Stimulated activated CD4-positive, alpha-beta T cell treated with anti-CD3 and anti-CD28 coated beads, Interleukin-12 subunit alpha, Interleukin-12 subunit beta, amount 100 ng/mL, for 24 hours (primary cell): ENCODE measurements around the gene DNAJA3.

Source experiments
- DNase-seq, 2 experiments: peaks; one replicate each; pipeline ENCODE4 v3.0.0-alpha.2; 2020; ENCODE audit warnings: low read depth in 2 of 2

DNAJA3 gene

DNA sequence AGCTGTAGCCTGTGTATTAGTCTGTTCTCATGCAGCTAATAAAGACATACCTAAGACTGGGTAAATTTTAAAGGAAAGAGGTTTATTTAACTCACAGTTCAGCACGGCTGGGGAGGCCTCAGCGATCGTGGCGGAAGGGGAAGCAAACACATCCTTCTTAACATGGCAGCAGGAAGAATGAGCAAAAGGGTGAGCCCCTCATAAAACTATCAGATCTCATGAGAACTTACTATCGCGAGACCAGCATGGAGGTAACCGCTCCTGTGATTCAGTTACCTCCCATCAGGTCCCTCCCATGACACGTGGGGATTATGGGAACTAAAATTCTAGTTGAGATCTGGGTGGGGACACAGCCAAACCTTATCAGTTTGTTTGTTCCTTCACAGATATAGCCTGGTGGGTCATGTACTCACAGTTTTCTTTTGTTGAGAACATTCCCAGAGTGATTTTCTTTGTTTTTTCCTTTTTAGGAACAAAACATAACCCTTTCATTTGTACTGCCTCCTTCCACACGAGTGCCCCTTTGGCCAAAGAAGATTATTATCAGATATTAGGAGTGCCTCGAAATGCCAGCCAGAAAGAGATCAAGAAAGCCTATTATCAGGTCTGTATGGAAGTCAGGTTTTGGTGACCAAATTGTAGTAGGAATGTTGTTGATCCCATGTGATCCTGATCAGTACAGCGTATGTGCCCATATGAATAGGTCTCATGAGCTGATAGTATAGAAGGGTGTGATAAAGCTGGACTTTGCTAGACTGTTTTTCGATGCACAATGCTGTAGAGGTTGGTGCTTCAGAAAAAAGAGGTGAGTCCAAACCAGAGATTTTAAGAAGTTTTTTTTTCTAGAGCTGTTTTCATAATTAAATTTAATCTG is 8.5 kb downstream of the DNAJA3 start:
- DNase-seq: no peak

DNA sequence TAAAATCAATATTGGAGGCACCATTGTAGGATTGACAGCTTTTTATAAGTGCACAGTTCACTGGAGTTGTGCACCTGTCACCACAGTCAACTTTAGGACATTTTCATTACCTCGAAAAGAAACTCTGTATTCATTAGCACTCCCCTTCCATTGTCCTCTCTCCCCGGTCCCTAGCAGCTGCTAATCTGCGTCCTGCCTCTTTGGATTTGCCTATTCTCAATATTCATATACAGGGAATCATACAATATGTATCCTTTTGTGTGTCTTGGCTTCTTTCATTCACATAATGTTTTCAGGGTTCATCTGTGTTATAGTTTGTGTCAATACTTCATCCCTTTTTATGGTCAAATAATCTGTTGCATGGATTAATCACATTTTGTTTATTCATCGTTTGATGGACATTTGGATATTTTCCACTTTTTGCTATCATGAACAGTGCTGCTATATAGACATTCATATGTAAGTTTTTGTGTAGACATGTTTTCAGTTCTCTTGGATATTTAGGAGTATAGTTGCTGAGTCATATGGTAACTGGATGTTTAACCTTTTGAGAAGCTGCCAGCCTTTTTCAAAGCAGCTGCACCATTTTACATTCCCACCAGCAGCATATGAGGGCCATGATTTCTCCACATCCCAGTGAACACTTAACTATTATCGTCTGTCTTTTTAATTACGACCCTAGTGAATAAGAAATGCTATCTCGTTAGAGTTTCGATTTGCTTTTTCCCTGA is 9.8 kb downstream of the DNAJA3 start:
- no peak for DNase-seq

DNA sequence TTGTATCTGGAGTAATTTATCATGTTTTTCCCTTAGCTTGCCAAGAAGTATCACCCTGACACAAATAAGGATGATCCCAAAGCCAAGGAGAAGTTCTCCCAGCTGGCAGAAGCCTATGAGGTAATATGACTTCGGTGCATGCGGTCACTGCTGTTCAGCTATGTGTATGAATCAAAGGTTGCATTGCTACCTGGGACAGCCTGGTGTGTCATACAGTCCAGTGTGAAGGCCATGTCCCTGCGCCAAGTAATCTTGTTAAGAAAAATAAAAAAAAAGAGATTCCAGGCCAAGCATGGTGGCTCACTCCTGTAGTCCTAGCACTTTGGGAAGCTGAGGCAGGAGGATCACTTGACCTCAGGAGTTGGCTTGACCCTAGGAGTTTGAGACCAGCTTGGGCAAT is 11.7 kb downstream of the DNAJA3 start:
- no peak for DNase-seq

DNA sequence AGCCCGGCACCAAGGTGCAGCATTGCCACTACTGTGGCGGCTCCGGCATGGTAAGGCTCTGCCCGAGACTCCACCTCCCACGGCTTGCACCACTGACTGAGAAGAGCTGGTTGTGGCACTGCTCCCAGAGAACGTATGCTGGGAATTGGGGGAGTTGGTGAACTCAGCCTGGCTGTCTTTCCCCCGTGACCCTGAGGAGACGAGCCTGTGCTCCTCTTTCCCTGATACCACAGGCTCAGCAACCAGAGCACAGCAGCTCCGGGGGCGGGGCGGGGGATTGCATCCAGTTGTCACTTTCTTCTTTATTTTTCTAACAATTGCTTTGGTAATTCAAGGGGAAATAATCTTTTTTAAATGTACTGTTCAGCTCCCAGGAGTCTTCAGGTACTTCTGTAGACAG is 16.7 kb downstream of the DNAJA3 start:
- DNase-seq: no peak

DNA sequence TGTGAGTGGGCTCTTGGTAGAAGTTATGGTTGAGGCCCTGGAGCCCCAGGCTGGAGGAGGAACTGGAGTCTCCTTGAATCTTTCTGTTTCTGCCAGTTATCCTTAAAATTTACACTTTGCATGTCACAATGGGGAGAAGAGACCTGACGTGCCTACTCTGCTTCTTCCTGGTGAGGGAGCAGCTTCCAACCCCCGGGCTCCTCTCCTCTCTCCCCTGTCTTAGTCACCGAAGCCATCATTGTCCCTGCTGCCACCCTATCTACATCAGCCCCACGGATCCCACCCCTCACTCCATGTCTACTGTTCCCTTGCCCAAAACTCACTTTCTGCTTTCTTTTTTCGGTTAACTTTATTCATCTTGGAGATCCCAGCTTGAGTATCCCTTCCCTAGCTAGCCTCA is 17.6 kb downstream of the DNAJA3 start:
- no peak for DNase-seq

DNA sequence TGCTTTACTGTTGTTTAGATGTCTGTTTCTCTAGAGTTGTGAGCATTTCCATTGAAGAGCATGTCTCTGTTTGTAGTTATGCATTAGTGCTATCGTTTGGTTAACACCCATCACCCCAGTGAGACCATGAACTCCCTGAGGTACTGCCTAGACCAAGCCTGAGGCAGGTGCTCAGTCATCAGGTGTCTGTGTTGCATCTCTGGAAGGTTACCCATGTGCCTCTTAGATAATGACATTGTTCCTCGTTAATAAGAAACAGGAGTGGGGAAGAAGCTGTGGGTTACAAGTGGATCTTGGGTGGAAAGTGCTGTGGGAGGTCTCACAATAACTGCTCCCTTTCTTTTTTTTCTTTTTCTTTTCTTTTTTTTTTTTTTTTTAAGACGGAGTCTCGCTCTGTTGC is 18.3 kb downstream of the DNAJA3 start:
- DNase-seq: no peak

DNA sequence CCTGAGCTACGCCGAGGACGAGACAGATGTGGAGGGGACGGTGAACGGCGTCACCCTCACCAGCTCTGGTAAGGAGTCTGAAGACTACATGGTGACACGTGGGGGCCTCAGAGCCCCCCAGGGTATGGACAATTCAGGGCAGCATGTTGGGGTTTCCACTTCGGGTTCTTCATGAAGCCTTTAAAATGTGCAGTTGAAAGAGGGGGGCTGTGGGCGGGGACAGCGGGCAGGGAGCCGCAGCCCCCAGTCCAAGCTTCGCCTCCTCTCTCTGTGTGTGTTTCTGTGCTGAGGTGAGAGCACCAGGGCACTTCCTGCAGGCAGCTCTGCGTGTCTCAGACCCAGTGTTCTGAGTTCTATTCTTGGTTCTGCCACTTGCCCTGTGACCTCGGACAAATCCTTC is 24.8 kb downstream of the DNAJA3 start:
- DNase-seq: no peak

DNA sequence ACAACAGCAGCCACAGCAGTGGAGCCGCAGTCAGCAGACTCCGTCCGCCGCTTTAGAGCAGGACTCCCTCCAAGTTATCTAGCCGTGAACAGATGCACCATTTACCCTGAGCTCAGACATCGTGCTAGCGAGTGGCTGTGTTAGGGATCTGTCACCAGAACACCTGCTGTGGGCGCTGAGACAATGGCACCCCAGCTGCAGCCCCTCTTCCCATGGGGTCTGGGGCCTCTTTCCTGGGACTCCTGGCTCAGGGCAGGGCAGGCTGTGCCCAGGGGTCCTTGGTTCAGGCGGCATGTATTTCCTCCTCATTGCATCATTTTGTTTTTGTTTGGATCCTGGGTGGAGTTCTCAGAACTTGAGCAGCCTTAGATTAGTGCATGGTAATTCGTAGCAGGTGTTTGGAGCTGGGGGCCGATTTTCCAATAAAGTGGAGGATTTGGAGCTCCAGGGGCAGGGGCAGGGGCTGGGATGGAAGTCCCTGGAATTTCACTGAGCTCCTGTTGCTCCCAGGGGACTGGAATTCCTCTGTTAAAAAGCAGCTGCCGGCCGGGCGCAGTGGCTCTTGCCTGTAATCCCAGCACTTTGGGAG is 25.4 kb downstream of the DNAJA3 start:
- DNase-seq: no peak

DNA sequence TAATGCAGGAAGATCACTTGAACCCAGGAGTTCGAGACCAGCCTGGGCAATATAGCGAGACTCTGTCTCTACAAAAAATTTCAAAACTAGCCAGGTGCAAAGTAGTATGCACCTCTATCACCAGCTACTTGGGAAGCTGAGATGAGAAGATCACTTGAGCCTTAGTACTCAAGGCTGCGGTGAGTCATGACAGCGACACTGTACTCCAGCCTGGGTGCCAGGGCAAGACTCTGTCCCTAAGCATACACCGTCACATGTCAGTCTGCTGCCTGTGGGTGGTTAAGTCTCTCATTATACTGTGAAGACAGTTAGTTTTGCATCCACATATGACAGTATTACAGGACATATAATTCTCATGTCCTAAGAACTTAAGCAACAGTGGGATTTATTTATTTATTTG is 27.0 kb downstream of the DNAJA3 start:
- no peak for DNase-seq

DNA sequence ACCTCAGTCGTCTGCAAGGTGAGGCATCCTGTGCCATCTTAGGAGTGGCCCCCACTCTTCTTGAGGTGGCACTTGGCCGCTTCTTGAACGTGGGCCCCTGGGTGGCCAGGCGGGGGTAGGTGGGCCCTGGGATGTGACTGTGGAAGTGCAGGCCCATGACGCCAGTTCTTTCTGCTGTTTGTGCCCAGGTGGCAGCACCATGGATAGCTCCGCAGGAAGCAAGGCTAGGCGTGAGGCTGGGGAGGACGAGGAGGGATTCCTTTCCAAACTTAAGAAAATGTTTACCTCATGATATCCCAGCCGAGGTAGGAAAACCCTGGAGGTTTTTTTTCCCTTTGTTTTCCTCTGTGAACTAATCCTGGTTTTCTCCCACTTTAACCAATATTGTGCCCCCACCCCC is 29.0 kb downstream of the DNAJA3 start:
- no peak for DNase-seq

DNA sequence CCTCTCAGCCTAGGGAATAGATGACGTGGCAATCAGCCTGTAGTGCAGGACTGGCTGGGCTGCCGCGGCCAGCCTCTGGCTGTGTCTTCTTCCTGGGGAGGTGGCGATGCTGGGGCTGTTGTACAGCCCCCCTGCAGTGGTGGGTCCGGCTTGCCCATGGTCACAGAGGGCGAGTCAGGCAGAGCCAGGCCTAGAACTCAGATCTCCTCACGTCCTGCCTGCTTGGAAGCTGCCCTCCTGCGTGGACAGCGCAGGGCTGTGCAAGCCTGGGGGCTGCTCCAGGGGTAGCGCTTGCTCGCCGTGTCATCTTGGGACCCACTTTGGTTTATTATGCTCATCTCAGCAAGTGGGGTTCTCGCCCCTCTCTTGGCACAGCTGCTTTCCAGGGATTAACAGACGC is 29.4 kb downstream of the DNAJA3 start:
- DNase-seq: no peak

DNA sequence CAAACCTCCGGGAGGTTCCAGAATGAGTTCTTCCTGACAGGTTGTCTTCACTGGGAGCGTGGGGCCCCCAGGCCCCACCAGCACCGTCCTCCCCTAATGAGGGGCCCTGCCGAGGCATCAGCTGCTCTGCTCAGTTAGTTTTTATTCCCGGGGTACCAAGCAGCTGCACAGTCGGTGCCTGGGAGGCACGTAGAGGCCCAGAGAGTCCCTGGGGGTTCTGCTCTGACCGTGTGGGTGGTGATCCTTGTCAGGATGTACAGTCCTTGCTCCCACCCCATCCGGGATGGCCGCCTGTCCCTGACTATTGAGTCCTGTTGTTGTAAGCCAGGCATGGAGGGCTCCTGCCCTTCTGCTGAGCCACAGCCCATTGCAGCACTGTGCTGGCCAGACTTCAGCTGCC is 30.3 kb downstream of the DNAJA3 start:
- no peak for DNase-seq

DNA sequence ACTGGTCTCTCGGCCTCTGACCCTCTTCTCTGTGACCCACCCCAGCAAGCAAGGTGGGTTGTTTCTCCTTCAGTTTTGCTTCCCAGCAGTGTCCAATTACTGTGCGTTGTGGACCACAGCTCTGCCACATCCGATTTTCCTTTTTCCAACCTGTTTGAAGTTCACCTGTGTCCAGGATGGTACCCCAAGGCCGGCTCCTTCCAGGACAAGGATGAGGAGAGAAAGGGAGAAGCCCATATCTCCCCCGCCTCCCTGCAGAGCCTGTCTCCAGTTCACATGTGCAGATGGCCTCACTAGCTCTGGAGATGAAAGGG is 35.2 kb downstream of the DNAJA3 start:
- no peak for DNase-seq

DNA sequence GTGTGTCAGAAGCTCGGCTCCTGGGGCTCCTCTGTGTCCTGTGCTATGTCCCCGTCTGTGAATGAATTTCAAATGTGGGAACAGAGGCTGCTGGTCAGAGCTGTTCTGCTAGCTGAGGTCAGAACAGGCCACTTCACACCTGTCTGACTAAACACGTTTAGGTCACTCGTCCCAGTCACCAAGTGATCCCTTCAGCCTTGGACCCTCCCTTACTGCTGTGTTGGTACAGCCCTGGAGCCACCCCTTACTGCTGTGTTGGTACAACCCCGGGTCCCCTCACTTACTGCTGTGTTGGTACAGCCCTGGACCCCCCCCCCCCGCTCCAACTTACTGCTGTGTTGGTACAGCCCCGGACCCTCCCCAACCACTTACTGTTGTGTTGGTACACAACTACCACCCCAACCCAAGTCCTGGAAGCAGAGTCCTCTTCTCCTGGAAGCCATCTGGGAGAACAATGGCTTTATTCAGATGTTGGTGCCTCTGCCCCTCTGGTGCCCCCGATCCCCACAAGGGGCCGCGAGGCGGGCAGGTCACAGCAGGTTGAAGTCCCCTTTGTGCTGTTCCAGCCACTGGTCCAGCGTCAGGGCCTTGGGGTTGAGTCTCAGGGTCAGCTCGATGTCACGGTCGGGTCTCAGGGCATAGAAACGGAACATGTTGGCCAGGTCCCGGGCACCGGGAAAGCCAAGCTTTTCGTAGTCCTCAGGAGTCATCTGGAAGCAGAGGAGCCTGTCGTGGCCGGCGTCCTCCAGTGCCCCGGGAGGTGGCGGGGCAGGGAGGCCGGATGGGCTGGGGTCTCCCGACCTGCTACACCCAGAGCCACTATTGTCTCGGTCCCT is 35.8 kb downstream of the DNAJA3 start:
- DNase-seq: no peak

DNA sequence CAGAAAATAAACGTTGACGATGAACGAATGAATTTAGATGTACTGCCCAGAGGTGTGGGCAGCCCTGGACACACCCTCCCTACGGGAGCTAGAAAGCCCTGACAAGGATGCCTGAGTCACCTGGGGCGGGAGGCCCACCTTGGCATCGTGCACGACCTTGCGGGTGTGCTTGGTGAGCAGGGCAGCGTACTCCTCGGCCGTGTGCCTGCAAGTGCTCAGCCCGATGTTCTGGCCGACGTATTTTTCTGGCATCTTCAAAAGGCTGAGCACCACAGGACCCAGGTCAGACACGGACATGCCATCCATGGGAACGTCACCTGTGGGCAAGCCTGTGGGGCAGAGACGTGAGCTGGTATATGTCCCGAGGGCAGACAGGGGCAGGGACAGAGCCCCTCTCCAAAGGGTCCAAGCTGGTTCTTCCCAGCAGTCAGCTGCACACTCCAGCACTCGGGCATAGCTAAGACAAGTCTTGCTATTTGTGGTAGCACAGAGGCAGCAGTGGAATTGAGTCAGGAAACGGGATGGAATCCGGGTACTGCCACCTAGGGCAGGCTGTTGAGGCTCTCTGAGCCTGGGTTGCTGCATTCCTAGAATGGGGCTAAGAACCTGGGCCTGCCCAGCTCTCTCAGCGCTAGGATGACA is 38.0 kb downstream of the DNAJA3 start:
- DNase-seq: no peak

DNA sequence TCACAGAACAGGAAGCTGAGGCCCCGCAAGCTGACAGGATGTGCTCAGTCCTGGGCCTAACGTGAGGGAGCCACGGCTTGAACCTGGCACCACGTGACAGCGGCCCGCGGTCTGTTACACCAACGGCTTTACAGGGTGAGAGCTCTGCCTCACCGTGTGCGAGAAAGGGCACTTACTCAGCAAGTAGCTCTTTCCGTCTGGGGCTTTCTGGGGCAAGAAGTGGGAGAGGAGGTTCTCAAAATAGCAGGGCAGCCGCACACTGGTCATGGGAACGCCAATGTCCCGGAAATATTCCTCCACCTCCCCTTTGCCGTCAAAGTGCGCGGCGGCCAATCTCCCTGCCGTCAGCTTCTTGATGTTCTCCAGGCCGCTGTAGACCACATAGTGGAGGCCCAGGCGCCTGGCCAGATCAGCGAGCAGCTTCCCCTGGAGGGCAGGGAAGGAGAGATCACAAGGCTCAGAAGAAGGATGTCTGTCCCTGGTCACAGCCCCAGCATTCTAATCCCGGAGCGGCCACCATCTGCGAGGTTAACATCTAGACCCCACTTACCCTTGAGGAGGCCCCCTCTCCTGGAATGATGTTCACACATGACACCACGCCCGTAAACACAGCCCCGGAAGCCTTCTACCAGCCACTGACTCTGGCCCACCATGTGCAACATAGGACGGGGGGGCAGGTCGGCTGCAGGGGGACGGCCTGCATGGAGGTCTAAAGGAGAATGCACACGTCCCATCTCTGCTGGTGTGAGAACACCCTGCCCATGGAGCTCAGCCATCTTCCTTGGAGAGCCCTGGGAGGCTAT is 40.5 kb downstream of the DNAJA3 start:
- peak; percentile 11 to 24 for DNase-seq

DNA sequence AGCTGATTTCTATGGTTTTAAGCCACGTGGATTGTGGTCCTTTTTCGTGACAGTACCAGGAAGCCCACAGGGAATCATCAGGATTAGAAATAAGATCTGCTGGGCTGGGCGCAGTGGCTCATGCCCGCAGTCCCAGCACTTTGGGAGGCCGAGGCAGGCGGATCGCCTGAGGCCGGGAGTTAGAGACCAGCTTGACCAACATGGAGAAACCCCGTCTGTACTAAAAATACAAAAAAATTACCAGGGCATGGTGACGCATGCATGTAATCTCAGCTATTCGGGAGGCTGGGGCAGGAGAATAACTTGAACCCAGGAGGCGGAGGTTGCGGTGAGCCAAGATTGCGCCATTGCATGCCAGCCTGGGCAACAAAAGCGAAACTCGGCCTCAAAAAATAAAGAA is 42.2 kb downstream of the DNAJA3 start:
- DNase-seq: no peak

DNA sequence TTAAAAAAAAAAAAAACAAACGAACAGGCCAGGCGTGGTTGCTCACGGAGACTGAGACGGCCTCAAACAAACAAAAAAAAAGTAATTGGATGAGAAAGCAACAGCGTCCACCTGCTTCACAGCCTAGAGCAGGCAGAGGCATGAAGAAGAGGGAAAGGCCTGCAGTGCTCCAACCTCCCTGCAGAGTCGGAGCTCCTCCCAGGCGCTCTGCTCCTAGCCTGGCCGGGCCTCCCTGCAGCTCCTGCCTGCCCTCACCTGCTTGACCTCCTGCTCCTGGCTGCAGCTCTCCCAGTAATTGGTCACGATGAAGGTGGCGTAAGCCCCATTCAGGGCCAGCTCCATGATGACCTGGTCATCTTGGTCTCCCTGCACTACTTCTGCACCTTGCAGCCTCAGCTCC is 43.3 kb downstream of the DNAJA3 start:
- DNase-seq: no peak

DNA sequence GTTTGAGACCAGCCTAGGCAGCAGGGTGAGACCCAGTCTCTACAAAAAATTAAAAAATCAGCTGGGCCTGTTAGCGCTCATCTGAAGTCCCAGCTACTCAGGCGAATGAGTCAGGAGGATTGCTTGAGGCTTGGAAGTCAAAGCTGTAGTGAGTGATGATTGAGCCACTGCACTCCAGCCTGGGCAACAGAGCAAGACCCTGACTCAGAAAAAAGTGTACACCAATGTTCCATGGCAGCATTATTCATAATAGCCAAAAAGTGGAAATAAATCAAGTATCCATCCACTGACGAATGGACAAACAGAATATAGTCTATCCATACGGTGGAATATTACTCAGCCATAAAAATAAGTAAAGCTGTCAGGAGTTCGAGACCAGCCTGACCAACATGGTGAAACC is 46.2 kb downstream of the DNAJA3 start:
- DNase-seq: no peak

DNA sequence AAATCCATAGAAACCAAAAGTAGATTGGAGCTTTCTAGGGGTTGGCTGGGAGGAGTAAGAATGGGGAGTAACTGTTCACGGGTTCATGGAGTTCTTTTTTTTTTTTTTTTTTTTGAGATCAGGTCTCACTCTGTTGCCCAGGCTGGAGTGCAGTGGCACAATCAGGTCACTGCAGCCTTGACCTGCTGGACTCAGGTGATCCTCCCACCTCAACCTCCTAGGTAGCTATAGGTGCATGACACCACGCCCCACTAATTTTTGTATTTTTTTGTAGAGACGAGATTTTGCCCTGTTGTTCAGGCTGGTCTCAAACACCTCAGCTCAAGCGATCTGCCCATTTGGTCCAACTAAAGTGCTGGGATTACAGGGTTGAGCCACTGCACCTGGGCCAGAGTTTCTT is 47.2 kb downstream of the DNAJA3 start:
- DNase-seq: no peak
